Calu3 (cell line): Measurements from ENCODE around the gene SDCCAG8. TPM values are rescaled to one million over a fixed set of nuclear protein-coding genes. Genes with fewer than 3 reads are reported as not detected.

ENCODE experiments used
- BruUV-seq: library from RNA; stranded (reverse); fragments of 400-500 nt; replicated peaks from 2 replicates; lab custom pipeline; 2021; lab: Mats Ljungman, UMichigan
- CTCF ChIA-PET: fragments of 300-600 bp; sonication (Branson Sonifier 250); formaldehyde crosslinking; loops from one replicate; lab custom pipeline; 2022; ENCODE audit warnings: antibody characterized with exemption; lab: Charles Lee
- DNase-seq: peaks from one replicate; pipeline ENCODE4 v3.0.0; 2022
- H3K27ac Mint-ChIP-seq: one replicate; pipeline ENCODE4 v1.8.0; 2022; ENCODE audit warnings: mixed read lengths; ENCODE audit not compliant: unreplicated experiment
- H3K27me3 Mint-ChIP-seq: one replicate; pipeline ENCODE4 v1.8.0; 2022; ENCODE audit warnings: mixed read lengths; ENCODE audit not compliant: unreplicated experiment
- H3K36me3 Mint-ChIP-seq: one replicate; pipeline ENCODE4 v1.8.0; 2022; ENCODE audit warnings: mild to moderate bottlenecking, moderate library complexity, mixed read lengths; ENCODE audit not compliant: insufficient read depth, unreplicated experiment
- H3K4me1 Mint-ChIP-seq: one replicate; pipeline ENCODE4 v1.8.0; 2022; ENCODE audit warnings: mild to moderate bottlenecking, low read depth, mixed read lengths; ENCODE audit not compliant: unreplicated experiment
- H3K4me3 Mint-ChIP-seq: one replicate; pipeline ENCODE4 v1.8.0; 2022; ENCODE audit warnings: mild to moderate bottlenecking, low read depth, moderate library complexity, mixed read lengths; ENCODE audit not compliant: unreplicated experiment
- H3K9me3 Mint-ChIP-seq: one replicate; pipeline ENCODE4 v1.8.0; 2022; ENCODE audit warnings: low read depth, mixed read lengths; ENCODE audit not compliant: unreplicated experiment
- intact Hi-C: fragments of 100-400 bp; cut with micrococcal nuclease; formaldehyde crosslinking; loops from one replicate; pipeline ENCODE4 v1.10.0; 2022; ENCODE audit not compliant: unreplicated experiment
- total RNA-seq: library from RNA; stranded (reverse); gene quantifications from 2 replicates; pipeline ENCODE4 v1.2.3, GENCODE V29; 2022
- TF ChIP-seq, protein P1 (sequence below): fragments of 200-600 bp; IDR thresholded peaks from one replicate; pipeline ENCODE4 v1.8.0; 2022; ENCODE audit warnings: antibody characterized with exemption; ENCODE audit not compliant: unreplicated experiment

SDCCAG8 gene
- total RNA-seq, 1 experiment from 2014 or later, result 67.3 TPM

- H3K4me1 Mint-ChIP-seq, result peaks cover 45% of the 10 kb centered on the region
- H3K4me3 Mint-ChIP-seq, result peak overlapping the region; percentile 24
- no peaks in the 10 kb centered on the region for H3K9me3 Mint-ChIP-seq
- TF ChIP-seq, protein P1, sequence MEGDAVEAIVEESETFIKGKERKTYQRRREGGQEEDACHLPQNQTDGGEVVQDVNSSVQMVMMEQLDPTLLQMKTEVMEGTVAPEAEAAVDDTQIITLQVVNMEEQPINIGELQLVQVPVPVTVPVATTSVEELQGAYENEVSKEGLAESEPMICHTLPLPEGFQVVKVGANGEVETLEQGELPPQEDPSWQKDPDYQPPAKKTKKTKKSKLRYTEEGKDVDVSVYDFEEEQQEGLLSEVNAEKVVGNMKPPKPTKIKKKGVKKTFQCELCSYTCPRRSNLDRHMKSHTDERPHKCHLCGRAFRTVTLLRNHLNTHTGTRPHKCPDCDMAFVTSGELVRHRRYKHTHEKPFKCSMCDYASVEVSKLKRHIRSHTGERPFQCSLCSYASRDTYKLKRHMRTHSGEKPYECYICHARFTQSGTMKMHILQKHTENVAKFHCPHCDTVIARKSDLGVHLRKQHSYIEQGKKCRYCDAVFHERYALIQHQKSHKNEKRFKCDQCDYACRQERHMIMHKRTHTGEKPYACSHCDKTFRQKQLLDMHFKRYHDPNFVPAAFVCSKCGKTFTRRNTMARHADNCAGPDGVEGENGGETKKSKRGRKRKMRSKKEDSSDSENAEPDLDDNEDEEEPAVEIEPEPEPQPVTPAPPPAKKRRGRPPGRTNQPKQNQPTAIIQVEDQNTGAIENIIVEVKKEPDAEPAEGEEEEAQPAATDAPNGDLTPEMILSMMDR, result no peak
- no peaks in the 10 kb centered on the region for H3K27me3 Mint-ChIP-seq
- no TSS peak for BruUV-seq
- peaks cover 19% of the 10 kb centered on the region for H3K36me3 Mint-ChIP-seq
- CTCF ChIA-PET, result interaction anchor here (1.0 to 1.6 kb wide), 2 partner anchors 9 to 142 kb away, joined by 3 read pairs; partner anchors contain the start of genes CEP170 and SDCCAG8
- no peak overlapping the region for H3K27ac Mint-ChIP-seq
- no peak for DNase-seq
- intact Hi-C loops, result loop anchor here (5.0 to 10.0 kb wide), 2 partner anchors 35 to 143 kb away; partner anchors contain the start of genes CEP170 and SDCCAG8
Observed at GRCh38 chr1:243397613-243398321, 141.9 kb downstream of the SDCCAG8 start.

DNA sequence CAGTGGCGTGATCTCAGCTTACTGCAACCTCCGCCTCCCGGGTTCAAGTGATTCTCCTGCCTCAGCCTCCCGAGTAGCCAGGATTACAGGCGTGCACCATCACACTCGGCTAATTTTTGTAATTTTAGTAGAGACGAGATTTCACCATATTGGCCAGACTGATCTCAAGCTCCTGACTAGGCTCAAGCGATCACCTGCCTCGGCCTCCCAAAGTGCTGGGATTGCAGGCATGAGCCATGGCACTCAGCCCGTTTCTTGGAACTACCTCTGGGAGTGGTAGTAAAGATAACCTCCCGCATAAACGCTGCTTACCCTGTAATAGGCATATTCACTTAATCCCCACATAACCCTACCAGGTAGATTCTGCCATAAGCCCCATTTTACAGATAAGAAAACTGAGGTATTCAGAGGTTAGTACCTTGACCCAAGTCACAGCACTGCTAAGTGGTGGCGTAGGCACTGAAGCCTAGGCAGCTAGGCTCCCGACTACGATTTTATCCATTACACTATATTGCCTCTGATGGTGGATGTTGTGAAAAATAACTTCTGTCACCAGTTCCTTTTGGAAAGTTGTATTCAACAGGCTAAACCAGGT, 143.8 kb downstream of the SDCCAG8 start:
- peaks cover 6% of the 10 kb centered on the region for H3K36me3 Mint-ChIP-seq
- no peaks in the 10 kb centered on the region for H3K9me3 Mint-ChIP-seq
- no TSS peak for BruUV-seq
- H3K4me3 Mint-ChIP-seq, result no peak overlapping the region
- CTCF ChIA-PET, result interaction anchor here (1.6 kb wide), 1 partner anchor 144 kb away, joined by 3 read pairs; the partner anchor contains the start of genes CEP170 and SDCCAG8
- peaks cover 26% of the 10 kb centered on the region for H3K4me1 Mint-ChIP-seq
- TF ChIP-seq, protein P1, result no peak
- intact Hi-C loops, result loop anchor here (5.0 to 10.0 kb wide), 2 partner anchors 37 to 145 kb away; partner anchors contain the start of genes CEP170 and SDCCAG8
- no peak overlapping the region for H3K27ac Mint-ChIP-seq
- no peak for DNase-seq
- H3K27me3 Mint-ChIP-seq, result no peaks in the 10 kb centered on the region

DNA sequence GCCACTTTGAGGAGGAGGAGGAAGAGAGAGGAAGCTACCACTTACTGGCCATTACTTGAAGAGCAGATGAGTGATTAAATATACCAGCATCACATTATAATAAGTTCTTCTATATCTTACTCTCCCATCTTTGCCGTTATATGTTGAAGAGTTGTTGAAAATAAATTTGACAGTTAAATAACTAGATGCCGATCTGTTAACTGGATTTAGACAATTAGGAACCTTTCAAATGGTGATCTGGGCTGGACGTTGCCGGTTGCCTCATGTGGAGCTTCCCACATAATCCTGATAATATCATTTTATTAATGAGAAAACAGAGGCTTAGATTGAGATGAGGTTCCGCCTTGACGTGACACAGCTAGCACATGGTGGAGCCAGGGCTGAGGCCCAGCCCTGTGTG, 147.0 kb downstream of the SDCCAG8 start:
- TF ChIP-seq, protein P1, result no peak
- Mint-ChIP-seq H3K9me3 (no peaks in the 10 kb centered on the region), H3K27ac (no peak overlapping the region), H3K4me1 (peaks cover 10% of the 10 kb centered on the region), H3K27me3 (no peaks in the 10 kb centered on the region), H3K36me3 (no peaks in the 10 kb centered on the region), H3K4me3 (no peak overlapping the region)
- DNase-seq, result no peak
- no TSS peak for BruUV-seq
- intact Hi-C loops, result no loop called here
- CTCF ChIA-PET, result no interaction called here

GRCh38 chr1:243406424-243406823, 150.6 kb downstream of the SDCCAG8 start:
- TF ChIP-seq, protein P1, result no peak
- no peak for DNase-seq
- CTCF ChIA-PET, result interaction anchor here (0.7 kb wide), 1 partner anchor 9 kb away, joined by 3 read pairs; no protein-coding TSS in a partner anchor
- Mint-ChIP-seq H3K36me3 (no peaks in the 10 kb centered on the region), H3K9me3 (no peaks in the 10 kb centered on the region), H3K27ac (no peak overlapping the region), H3K4me1 (peaks cover 13% of the 10 kb centered on the region), H3K4me3 (no peak overlapping the region), H3K27me3 (no peaks in the 10 kb centered on the region)
- no TSS peak for BruUV-seq
- intact Hi-C loops, result no loop called here
